IPS-18c (cell line): ENCODE data around the gene EPB41L4A.
"Not testable (repeated sequence)": the region's sequence is repeated elsewhere in the genome, so short reads cannot be mapped to it uniquely, and the experiment has no call there.

Experiments used
- H3K4me3 ChIP-seq: 2 replicates; pipeline ENCODE4 v1.7.0; 2013; ENCODE audit warnings: low read depth, mild to moderate bottlenecking, low read length, moderate library complexity; ENCODE audit not compliant: insufficient read depth
- H3K9me3 ChIP-seq: one replicate; pipeline ENCODE4 v1.6.1; 2013; ENCODE audit warnings: mild to moderate bottlenecking, low read length, moderate library complexity; ENCODE audit not compliant: control insufficient read depth, insufficient read depth

EPB41L4A gene, protein sequence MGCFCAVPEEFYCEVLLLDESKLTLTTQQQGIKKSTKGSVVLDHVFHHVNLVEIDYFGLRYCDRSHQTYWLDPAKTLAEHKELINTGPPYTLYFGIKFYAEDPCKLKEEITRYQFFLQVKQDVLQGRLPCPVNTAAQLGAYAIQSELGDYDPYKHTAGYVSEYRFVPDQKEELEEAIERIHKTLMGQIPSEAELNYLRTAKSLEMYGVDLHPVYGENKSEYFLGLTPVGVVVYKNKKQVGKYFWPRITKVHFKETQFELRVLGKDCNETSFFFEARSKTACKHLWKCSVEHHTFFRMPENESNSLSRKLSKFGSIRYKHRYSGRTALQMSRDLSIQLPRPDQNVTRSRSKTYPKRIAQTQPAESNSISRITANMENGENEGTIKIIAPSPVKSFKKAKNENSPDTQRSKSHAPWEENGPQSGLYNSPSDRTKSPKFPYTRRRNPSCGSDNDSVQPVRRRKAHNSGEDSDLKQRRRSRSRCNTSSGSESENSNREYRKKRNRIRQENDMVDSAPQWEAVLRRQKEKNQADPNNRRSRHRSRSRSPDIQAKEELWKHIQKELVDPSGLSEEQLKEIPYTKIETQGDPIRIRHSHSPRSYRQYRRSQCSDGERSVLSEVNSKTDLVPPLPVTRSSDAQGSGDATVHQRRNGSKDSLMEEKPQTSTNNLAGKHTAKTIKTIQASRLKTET

DNA sequence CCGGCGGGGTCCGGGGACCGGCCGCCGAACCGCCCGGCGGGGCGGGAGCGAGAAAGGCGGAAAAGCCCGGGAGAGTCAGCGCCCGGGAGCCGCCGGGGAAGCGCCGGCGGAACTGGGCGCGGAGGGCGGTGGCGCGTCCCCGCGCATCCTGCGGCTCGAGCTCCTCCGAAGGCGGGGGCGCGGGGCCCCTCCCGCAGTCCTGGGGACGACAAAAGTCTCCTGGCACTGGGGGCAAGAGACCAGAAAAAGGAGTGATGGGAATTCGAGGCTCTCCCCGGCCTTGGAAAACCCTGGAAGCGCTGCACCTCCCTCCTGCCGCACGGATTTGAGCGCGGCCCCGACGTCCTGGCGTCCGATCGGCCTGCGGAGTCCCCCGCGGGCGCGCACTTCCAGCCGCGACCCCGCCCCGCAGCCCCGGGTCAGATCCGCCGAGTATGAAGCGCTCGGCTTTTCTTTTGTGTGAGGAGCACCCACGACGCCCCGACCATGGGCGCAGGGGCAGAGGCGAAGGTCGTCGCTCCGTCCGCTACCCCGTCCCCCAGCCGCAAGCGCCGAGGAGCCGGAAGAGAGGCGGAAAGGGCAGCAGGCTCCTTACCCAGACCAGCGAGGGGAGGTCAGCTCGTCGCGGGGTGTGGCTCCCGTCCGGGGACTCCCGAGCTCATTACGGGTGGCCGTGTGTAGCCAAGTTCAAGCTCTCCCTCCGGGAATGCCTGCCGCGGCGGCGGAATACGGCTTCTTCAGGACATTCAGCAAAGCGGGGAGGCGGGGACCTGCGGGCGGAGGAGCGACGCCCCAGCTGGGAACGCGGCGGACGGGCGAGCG lies at the start of gene EPB41L4A:
Gene EPB41L4A, minus strand, starts transcription at position 114 of the 822 bp plus-strand sequence. CDS start 238 bp downstream, outside the sequence.
- H3K4me3 ChIP-seq: peak within 1 kb of the TSS; percentile 83
- H3K9me3 ChIP-seq: no peaks in the 10 kb centered on the region

DNA sequence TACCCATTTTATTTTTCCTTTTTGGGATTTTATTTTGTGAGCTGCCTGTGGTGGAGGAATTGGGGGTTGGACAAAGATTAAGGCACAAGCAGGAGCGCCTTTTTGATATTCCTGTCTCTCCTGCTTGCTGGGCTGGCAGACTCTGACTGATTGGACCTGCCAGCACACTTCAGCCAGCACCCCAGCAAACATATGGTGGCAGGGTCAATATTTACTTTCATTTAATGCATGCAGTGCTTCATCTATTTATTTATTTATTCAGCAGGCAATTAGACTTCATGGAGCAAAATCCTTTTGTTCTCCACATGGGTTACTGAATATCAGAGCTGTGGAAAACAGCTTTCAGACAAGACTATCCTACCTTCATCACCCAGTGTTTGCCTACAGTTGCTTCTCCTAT lies 48.4 kb upstream of the EPB41L4A start:
- H3K4me3 ChIP-seq: no peak overlapping the region

DNA sequence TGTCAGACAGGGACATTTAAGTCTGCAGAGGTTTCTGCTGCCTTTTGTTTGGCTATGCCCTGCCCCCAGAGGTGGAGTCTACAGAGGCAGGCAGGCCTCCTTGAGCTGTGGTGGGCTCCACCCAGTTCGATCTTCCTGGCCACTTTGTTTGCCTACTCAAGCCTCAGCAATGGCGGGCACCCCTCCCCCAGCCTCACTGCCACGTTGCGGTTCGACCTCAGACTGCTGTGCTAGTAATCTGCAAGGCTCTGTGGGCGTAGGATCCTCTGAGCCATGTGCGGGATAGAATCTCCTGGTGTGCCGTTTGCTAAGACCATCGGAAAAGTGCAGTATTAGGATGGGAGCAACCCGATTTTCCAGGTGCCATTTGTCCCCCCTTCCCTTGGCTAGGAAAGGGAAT lies 47.2 kb upstream of the EPB41L4A start:
- not testable (repeated sequence) for H3K9me3 ChIP-seq, H3K4me3 ChIP-seq

More for the DNA sequence above, 48.4 kb upstream of the EPB41L4A start:
- no peaks in the 10 kb centered on the region for H3K9me3 ChIP-seq

DNA sequence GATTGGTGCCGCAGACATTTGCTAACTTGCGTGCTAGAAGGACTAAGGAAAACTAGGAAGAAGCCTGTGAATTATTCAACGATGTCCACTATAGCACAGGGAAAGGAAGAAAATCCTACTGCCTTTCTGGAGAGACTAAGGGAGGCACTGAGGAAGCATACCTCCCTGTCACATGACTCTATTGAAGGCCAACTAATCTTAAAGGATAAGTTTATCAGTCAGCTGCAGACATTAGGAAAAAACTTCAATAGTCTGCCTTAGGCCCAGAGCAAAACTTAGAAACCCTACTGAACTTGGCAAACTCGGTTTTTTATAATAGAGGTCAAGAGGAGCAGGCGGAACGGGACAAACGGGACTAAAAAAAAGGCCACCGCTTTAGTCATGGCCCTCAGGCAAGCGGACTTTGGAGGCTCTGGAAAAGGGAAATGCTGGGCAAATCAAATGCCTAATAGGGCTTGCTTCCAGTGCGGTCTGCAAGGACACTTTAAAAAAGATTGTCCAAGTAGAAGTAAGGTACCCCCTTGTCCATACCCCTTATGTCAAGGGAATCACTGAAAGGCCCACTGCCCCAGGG lies 28.2 kb upstream of the EPB41L4A start:
- H3K4me3 ChIP-seq, H3K9me3 ChIP-seq: not testable (repeated sequence)

DNA sequence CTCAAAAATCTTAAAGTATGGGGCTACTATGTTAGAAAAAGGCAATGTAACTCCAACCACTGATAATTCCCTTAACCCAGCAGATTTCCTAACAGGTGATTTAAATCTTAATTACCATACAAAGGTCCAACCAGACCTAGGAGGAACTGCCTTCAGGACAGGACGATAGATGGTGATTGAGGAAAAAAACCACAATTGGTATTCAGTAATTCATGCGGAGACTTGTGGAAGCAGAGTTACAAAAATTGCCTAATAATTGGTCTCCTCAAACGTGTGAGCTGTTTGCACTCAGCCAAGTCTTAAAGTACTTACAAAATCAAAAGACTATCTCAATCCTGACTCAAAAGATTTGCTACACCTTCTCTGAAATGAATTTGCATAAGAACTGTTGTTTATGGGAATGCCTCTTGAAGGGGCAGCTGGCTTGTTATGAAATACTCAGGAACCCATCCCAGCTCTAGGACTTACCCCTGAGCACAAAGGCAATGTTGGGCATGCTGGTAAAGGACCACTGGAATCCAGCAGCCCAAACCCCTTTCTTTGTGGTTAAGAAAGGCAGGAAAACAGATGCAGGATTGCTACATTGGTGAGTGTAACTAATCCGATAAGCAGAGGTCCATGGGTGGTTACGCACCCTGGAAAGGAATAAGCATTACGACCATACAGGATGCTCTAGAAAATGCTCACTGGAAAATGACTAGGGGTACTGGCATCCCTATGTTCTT lies 26.7 kb upstream of the EPB41L4A start:
- no peaks in the 10 kb centered on the region for H3K9me3 ChIP-seq
- H3K4me3 ChIP-seq: no peak overlapping the region

DNA sequence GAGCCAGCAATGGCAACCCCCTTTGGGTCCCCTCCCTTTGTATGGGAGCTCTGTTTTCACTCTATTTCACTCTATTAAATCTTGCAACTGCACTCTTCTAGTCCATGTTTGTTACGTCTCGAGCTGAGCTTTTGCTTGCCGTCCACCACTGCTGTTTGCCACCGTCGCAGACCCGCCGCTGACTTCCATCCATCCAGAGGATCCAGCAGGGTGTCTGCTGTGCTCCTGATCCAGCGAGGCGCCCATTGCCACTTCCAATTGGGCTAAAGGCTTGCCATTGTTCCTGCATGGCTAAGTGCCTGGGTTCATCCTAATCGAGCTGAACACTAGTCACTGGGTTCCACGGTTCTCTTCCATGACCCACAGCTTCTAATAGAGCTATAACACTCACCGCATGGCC lies 24.9 kb upstream of the EPB41L4A start:
- not testable (repeated sequence) for H3K9me3 ChIP-seq, H3K4me3 ChIP-seq

DNA sequence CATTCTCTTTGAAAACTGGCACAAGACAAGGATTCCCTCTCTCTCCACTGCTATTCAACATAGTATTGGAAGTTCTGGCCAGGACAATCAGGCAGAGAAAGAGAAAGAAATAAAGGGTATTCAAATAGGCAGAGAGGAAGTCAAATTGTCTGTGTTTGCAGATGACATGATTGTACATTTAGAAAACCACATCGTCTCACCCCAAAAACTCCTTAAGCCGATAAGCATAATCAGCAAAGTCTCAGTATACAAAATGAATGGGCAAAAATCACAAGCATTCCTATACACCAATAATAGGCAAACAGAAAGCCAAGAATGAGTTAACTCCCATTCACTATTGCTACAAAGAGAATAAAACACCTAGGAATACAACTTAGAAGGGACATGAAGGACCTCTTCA lies 21.0 kb upstream of the EPB41L4A start:
- H3K9me3 ChIP-seq: no peaks in the 10 kb centered on the region
- H3K4me3 ChIP-seq: no peak overlapping the region

DNA sequence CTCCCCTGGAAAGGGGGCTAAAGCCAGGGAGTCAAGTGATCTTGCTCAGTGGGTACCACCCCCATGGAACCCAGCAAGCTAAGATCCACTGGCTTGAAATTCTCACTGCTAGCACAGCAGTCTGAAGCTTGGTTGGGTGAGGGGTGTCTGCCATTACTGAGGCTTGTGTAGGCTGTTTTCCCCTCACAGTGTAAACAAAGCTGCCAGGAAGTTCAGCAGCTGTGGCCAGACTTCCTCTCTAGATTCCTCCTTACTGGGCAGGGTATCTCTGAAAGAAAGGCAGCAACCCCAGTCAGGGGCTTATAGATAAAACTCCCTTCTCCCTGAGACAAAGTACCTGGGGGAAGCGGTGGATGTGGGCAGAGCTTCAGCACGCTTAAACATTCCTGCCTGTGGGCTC lies 17.1 kb upstream of the EPB41L4A start:
- Histone ChIP-seq H3K9me3 (no peaks in the 10 kb centered on the region), H3K4me3 (no peak overlapping the region)

DNA sequence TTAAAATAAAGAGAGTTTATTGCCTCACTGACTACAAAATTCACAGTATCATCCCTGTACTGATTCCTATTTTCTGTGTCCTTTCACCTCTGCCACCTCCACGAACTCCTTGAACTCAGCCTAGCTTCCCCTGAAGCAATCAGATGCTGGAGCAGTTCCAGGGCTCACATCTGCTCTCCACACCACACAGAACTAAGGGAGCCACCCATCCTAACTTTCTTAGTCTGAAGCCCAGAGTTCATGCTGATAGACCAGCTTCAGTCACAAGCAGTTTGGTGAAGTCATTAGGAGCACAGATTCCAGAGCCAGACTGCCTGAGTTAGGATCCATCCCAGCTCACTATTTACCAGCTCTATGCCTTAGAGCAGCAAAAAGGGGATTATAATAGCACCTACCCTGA lies 15.6 kb upstream of the EPB41L4A start:
- no peaks in the 10 kb centered on the region for H3K9me3 ChIP-seq
- H3K4me3 ChIP-seq: no peak overlapping the region

DNA sequence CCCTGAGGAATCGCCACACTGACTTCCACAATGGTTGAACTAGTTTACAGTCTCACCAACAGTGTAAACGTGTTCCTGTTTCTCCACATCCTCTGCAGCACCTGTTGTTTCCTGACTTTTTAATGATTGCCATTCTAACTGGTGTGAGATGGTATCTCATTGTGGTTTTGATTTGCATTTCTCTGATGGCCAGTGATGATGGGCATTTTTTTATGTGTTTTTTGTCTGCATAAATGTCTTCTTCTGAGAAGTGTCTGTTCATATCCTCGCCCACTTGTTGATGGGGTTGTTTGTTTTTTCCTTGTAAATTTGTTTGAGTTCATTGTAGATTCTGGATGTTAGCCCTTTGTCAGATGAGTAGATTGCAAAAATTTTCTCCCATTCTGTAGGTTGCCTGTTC lies 7.1 kb upstream of the EPB41L4A start:
- not testable (repeated sequence) for H3K9me3 ChIP-seq, H3K4me3 ChIP-seq

DNA sequence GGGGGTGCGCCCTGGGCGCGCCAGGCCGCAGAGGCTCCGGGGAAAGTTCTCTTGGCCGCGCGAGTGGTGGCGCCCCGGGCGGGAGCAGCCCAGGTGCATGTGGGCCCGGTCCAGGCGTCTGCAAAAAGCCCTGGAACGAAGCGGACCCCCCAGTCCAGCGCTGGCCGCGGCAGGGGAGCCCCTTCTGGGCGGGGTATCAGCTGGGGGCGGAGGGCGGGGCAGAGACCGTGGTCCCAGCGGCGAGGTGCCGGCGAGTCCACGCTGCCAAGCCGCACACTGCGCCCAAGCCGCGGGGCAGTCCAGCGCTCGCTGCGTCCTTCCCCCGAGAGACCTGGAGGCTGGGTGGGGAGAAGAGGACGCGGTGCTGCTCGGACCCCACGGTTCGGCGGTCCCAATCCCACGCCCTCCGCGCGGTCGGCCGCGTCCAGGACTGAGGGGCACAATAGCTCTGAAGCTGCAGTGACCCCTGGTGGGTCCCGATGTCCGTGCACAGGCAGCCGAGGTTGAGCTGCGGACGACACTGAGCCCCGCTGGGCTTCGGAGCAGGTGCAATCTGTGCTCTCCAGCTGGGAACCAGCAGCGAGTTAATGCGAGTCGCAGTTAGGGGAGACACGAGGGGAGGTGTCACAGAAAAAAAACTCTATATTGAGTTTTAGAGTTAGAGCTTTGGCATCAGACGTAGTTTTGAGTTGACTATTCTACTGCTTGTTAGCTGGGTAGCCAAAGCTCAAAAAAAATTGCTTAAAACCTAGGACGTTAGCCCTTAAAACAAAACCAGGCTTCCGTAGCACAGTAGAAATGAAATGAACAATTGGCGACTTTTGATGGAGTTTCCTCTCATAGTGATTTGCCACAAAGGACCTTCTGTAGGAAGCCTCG lies 1.1 kb upstream of the EPB41L4A start:
- Histone ChIP-seq H3K9me3 (no peaks in the 10 kb centered on the region), H3K4me3 (peak overlapping the region; percentile 83)

DNA sequence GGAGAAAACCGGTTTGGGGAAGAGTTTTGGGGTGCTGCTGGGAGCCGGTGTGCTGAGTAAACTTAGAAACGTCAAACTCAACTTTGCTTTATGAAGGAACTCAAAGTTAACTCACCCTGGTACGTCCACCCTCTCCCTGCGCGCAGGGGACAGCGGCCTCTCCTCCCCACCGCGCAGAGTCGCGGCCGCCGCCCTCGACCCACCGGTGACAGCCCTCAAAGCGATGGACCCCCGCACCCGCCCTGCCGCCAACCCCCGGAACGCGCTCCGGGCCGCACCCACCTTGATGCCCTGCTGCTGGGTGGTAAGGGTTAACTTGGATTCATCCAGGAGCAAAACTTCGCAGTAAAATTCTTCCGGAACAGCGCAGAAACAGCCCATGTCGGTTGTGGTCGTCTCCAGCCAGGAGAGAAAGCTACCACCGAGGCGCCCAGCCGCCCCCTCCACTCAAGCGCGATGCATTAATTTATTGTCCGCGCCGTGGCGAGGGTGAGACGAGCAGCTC lies 366 bp downstream of the EPB41L4A start:
- peak overlapping the region; percentile 83 for H3K4me3 ChIP-seq
- H3K9me3 ChIP-seq: no peaks in the 10 kb centered on the region

DNA sequence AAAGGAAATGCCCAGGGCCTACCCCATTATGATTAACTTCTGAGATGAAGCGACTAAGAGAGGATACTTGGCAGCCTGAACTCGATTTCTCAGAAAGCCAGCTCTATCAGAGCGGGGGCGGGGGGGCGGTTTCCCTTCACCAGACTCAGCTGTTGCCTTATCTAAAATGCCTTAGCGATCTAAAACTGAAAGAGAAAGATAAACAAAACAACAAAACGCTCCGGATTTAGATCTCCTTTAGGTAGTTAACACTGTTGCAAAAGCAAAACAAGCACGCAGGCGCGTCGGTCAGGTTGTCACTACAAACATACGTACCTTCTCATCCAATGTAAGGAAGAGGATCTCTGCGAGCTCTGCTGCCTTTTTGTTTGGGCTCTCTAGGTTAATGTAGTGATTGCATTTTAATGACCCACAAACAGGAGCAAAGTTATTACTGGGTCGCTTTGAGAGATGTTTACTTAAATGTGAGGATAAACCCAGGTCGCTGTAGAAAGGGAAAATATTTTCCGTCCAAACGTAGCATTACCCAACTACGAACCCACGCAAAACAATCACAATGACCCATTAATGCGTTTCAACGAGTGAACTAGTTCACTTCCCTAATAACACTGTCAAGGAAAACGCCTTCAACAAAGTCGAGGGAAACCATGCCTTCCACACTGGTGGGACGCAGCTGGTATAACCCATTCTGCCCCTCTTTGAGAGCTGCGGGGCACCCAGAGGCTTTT lies 982 bp downstream of the EPB41L4A start:
- Histone ChIP-seq H3K9me3 (no peaks in the 10 kb centered on the region), H3K4me3 (peak overlapping the region; percentile 83)

DNA sequence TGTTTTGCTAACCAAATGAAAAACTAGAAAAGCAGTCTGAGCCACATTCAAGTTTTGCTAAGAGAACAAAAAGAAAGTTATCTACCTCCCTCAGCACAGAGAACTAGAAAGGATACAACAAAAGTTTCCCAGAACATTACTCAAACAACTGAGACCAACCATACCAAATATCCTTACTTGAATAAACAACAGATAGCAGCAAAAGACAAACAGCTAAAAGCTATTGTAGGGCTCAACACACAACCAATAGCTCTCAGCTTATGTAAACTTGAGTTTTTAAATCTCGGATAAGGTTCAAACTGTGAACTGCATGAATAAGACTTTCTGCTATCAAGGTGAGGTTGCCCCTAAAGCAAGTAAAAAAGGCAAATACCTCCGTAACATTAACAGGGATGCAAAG lies 3.5 kb downstream of the EPB41L4A start:
- H3K4me3 ChIP-seq: no peak overlapping the region
- H3K9me3 ChIP-seq: no peaks in the 10 kb centered on the region

DNA sequence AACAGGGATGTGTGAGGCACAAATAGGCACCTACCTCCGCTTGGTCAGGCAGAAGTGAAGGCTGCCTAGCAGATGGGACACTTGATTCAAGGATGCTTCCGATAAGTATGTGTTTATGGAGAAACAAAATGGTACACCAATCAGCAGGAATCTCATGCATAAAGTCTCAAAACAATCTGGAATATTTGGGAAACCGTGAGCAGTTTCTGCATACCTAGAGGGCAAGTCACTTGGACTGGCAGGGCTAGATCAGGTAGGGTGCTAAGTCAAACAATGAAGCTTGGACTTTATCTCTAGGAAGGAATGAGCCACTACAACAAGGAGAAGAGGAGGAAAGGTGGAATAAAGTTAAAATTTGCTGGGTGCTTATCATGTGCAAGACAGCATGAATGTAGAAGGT lies 5.5 kb downstream of the EPB41L4A start:
- H3K4me3 ChIP-seq: no peak overlapping the region
- no peaks in the 10 kb centered on the region for H3K9me3 ChIP-seq
